Measurements from ENCODE around the gene TMEM247. TPM values are rescaled to one million over a fixed set of nuclear protein-coding genes. Genes with fewer than 3 reads are reported as not detected.

The TMEM247 gene
- total RNA-seq, 1 donor from 2014 or later, result not detected

- Mint-ChIP-seq H3K4me1 (ENCODE audit: low read depth) (no peaks in the 10 kb centered on the region), H3K4me3 (ENCODE audit: low read depth) (no peak overlapping the region), H3K36me3 (ENCODE audit: insufficient read depth) (peaks cover 1% of the 10 kb centered on the region), H3K27ac (no peak overlapping the region), H3K9me3 (ENCODE audit: low read depth) (peaks cover 11% of the 10 kb centered on the region), H3K27me3 (no peaks in the 10 kb centered on the region)
- DNase-seq (ENCODE audit: low spot score, unreplicated experiment), result no peak
- TF ChIP-seq, protein P1, sequence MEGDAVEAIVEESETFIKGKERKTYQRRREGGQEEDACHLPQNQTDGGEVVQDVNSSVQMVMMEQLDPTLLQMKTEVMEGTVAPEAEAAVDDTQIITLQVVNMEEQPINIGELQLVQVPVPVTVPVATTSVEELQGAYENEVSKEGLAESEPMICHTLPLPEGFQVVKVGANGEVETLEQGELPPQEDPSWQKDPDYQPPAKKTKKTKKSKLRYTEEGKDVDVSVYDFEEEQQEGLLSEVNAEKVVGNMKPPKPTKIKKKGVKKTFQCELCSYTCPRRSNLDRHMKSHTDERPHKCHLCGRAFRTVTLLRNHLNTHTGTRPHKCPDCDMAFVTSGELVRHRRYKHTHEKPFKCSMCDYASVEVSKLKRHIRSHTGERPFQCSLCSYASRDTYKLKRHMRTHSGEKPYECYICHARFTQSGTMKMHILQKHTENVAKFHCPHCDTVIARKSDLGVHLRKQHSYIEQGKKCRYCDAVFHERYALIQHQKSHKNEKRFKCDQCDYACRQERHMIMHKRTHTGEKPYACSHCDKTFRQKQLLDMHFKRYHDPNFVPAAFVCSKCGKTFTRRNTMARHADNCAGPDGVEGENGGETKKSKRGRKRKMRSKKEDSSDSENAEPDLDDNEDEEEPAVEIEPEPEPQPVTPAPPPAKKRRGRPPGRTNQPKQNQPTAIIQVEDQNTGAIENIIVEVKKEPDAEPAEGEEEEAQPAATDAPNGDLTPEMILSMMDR (IDR thresholded peaks at IDR 0.05; ENCODE audit: unreplicated experiment), result no peak
Measured at GRCh38 chr2:46447649-46448048, 31.7 kb upstream of the TMEM247 start.

DNA sequence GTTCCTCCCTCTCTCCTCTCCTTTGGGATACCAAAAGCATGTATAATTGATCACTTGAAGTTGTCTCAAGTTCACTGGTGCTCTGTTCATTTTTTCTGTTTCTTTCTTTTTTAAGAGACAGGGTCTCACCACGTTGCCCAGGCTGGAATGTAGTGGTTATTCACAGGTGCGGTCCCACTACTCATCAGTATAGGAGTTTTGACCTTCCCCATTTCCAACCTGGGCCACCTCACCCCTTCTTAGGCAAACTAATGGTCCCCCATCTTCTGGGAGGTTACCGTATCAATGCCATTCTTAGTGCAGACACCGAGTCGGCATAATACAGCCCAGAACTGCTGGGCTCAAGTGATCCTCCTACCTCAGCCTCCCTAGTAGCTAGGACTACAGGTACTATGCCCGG, 31.3 kb upstream of the TMEM247 start:
- TF ChIP-seq, protein P1 (IDR thresholded peaks at IDR 0.05; ENCODE audit: unreplicated experiment), result no peak
- Mint-ChIP-seq H3K27me3 (no peaks in the 10 kb centered on the region), H3K36me3 (ENCODE audit: insufficient read depth) (peaks cover 1% of the 10 kb centered on the region), H3K9me3 (ENCODE audit: low read depth) (peaks cover 11% of the 10 kb centered on the region), H3K27ac (no peak overlapping the region), H3K4me1 (ENCODE audit: low read depth) (no peaks in the 10 kb centered on the region), H3K4me3 (ENCODE audit: low read depth) (no peak overlapping the region)
- DNase-seq (ENCODE audit: low spot score, unreplicated experiment), result no peak

DNA sequence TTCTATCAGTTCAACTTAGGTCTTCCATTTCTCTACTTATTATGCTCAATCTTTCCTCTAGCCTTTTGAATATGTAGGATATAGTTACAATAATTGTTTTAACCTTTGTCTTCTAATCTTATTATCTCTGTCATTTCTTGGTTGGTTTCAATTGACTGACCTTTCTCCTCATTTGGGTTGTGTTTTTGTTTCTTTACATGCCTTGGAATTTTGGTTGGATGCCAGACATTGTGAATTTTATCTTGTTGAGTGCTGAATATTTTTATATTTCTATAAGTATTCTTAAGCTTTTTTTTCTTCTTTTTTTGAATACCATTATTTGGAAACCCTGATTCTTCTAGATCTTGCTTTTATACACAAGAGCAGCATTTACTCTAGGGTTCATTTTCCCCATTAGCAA, 30.7 kb upstream of the TMEM247 start:
- Mint-ChIP-seq H3K9me3 (ENCODE audit: low read depth) (peaks cover 11% of the 10 kb centered on the region), H3K36me3 (ENCODE audit: insufficient read depth) (peaks cover 1% of the 10 kb centered on the region), H3K4me3 (ENCODE audit: low read depth) (no peak overlapping the region), H3K27ac (no peak overlapping the region), H3K27me3 (peaks cover 3% of the 10 kb centered on the region), H3K4me1 (ENCODE audit: low read depth) (no peaks in the 10 kb centered on the region)
- no peak for DNase-seq (ENCODE audit: low spot score, unreplicated experiment)
- TF ChIP-seq, protein P1 (IDR thresholded peaks at IDR 0.05; ENCODE audit: unreplicated experiment), result no peak

- DNase-seq (ENCODE audit: low spot score, unreplicated experiment), result no peak
- Mint-ChIP-seq H3K27me3 (peaks cover 3% of the 10 kb centered on the region), H3K36me3 (ENCODE audit: insufficient read depth) (peaks cover 1% of the 10 kb centered on the region), H3K4me1 (ENCODE audit: low read depth) (no peaks in the 10 kb centered on the region), H3K4me3 (ENCODE audit: low read depth) (no peak overlapping the region), H3K9me3 (ENCODE audit: low read depth) (peaks cover 11% of the 10 kb centered on the region), H3K27ac (no peak overlapping the region)
- TF ChIP-seq, protein P1 (IDR thresholded peaks at IDR 0.05; ENCODE audit: unreplicated experiment), result no peak
Measured at GRCh38 chr2:46449700-46450099, 29.7 kb upstream of the TMEM247 start.

DNA sequence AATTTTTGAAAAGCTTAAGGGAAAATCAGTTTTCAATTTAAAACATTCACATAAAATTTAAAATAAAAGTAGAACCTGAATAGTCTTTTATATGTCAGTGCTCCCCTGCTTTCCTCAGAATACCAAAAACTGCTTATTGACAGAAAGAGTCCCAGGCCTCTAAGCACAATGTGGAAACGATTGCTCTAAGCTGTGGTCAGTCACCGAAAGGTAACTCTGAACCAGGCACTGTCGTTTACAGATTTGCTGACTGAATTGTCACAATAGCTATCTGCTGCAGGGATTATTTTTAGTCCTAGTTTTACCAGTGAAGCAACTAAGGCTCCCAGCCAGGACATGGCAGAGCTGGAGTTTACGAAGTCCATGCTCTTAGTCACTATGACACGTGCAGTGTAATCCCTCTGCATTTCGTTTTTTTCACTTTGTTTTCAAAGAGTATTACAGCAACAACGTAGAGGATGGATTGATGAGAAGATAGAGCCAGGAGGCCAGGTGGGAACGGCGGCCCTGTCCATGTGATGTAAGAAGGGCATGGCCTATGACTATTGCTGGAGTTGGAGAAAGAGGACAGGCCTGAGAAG, 28.1 kb upstream of the TMEM247 start:
- peaks cover 3% of the 10 kb centered on the region for H3K27me3 Mint-ChIP-seq
- no peaks in the 10 kb centered on the region for H3K36me3 Mint-ChIP-seq (ENCODE audit: insufficient read depth)
- H3K4me1 Mint-ChIP-seq (ENCODE audit: low read depth), result no peaks in the 10 kb centered on the region
- no peak overlapping the region for H3K4me3 Mint-ChIP-seq (ENCODE audit: low read depth)
- TF ChIP-seq, protein P1 (IDR thresholded peaks at IDR 0.05; ENCODE audit: unreplicated experiment), result no peak
- no peak overlapping the region for H3K27ac Mint-ChIP-seq
- peaks cover 2% of the 10 kb centered on the region for H3K9me3 Mint-ChIP-seq (ENCODE audit: low read depth)
- DNase-seq (ENCODE audit: low spot score, unreplicated experiment), result no peak
